HEK293 (cell line): ENCODE data around the gene C17orf58.

Experiments used
- FEZF1 ChIP-seq: fragments of 450-650 bp; formaldehyde crosslinking; IDR thresholded peaks from 2 replicates; pipeline ENCODE4 v1.5.1; 2016; ENCODE audit warnings: missing biosample characterization, missing genetic modification characterization
- KLF10 ChIP-seq: fragments of 450-650 bp; IDR thresholded peaks from 2 replicates; pipeline ENCODE4 v1.5.1; 2018; ENCODE audit warnings: missing biosample characterization, mild to moderate bottlenecking, missing genetic modification characterization
- KLF17 ChIP-seq: fragments of 450-650 bp; formaldehyde crosslinking; IDR thresholded peaks from 2 replicates; pipeline ENCODE4 v1.5.1; 2016; ENCODE audit warnings: missing biosample characterization, missing genetic modification characterization
- MYNN ChIP-seq: fragments of 450-650 bp; formaldehyde crosslinking; IDR thresholded peaks from 2 replicates; pipeline ENCODE4 v1.5.1; 2016; ENCODE audit warnings: missing biosample characterization, missing genetic modification characterization, borderline replicate concordance
- PRDM1 ChIP-seq: fragments of 450-650 bp; formaldehyde crosslinking; IDR thresholded peaks from 2 replicates; pipeline ENCODE4; 2016; ENCODE audit warnings: missing biosample characterization, missing genetic modification characterization
- REST ChIP-seq: fragments of 450-650 bp; formaldehyde crosslinking; IDR thresholded peaks from 2 replicates; pipeline ENCODE4 v1.5.1; 2016; ENCODE audit warnings: missing biosample characterization, missing genetic modification characterization
- SALL2 ChIP-seq: fragments of 450-650 bp; formaldehyde crosslinking; IDR thresholded peaks from 2 replicates; pipeline ENCODE4 v1.5.0; 2017; ENCODE audit warnings: missing biosample characterization, mild to moderate bottlenecking, missing genetic modification characterization, borderline replicate concordance
- SCRT1 ChIP-seq: fragments of 450-650 bp; formaldehyde crosslinking; IDR thresholded peaks from 2 replicates; pipeline ENCODE4 v1.5.1; 2016; ENCODE audit warnings: missing biosample characterization, missing genetic modification characterization, borderline replicate concordance
- SP7 ChIP-seq: fragments of 450-650 bp; formaldehyde crosslinking; IDR thresholded peaks from 2 replicates; pipeline ENCODE4 v1.5.1; 2016; ENCODE audit warnings: missing biosample characterization, missing genetic modification characterization
- TCF7L2 ChIP-seq: IDR thresholded peaks from 2 replicates; pipeline ENCODE4 v1.6.1; 2011; ENCODE audit warnings: low read depth, mild to moderate bottlenecking, inconsistent platforms, low read length, moderate library complexity, borderline replicate concordance
- ZBTB48 ChIP-seq: fragments of 450-650 bp; formaldehyde crosslinking; IDR thresholded peaks from 2 replicates; pipeline ENCODE4 v1.5.1; 2016; ENCODE audit warnings: missing biosample characterization, missing genetic modification characterization
- ZFHX2 ChIP-seq: fragments of 450-650 bp; formaldehyde crosslinking; conservative IDR thresholded peaks from 2 replicates; pipeline ENCODE4 v1.5.1; 2016; ENCODE audit warnings: missing biosample characterization, missing genetic modification characterization
- ZFP3 ChIP-seq: fragments of 450-650 bp; formaldehyde crosslinking; IDR thresholded peaks from 2 replicates; pipeline ENCODE4 v1.5.1; 2016; ENCODE audit warnings: low read depth, missing biosample characterization, missing genetic modification characterization
- ZFP37 ChIP-seq: fragments of 450-650 bp; formaldehyde crosslinking; IDR thresholded peaks from 2 replicates; pipeline ENCODE4 v1.5.1; 2016; ENCODE audit warnings: missing biosample characterization, missing genetic modification characterization
- ZFP41 ChIP-seq: fragments of 450-650 bp; formaldehyde crosslinking; IDR thresholded peaks from 2 replicates; pipeline ENCODE4 v1.5.1; 2016; ENCODE audit warnings: missing biosample characterization, missing genetic modification characterization, borderline replicate concordance
- ZNF112 ChIP-seq: fragments of 450-650 bp; formaldehyde crosslinking; IDR thresholded peaks from 2 replicates; pipeline ENCODE4 v1.5.0; 2017; ENCODE audit warnings: missing biosample characterization, missing genetic modification characterization
- ZNF2 ChIP-seq: fragments of 450-650 bp; formaldehyde crosslinking; IDR thresholded peaks from 2 replicates; pipeline ENCODE4 v1.5.1; 2016; ENCODE audit warnings: missing biosample characterization, missing genetic modification characterization
- ZNF274 ChIP-seq, 2 experiments: fragments of 200-500 bp in 1 of 2; fragments of 450-650 bp in 1 of 2; sonication (Bioruptor generic) in 1 of 2; formaldehyde crosslinking in 1 of 2; IDR thresholded peaks; 2 replicates each; pipeline versions ENCODE4 v1.5.1 to v1.6.1; 2014 to 2016; ENCODE audit warnings: borderline replicate concordance in 1 of 2, inconsistent platforms in 1 of 2, low read length in 1 of 2, missing biosample characterization in 1 of 2, missing genetic modification characterization in 1 of 2
- ZNF324 ChIP-seq: fragments of 450-650 bp; formaldehyde crosslinking; IDR thresholded peaks from 2 replicates; pipeline ENCODE4 v1.5.1; 2016; ENCODE audit warnings: missing biosample characterization, missing genetic modification characterization
- ZNF341 ChIP-seq: fragments of 450-650 bp; formaldehyde crosslinking; IDR thresholded peaks from 2 replicates; pipeline ENCODE4; 2016; ENCODE audit warnings: low read depth, missing biosample characterization, missing genetic modification characterization
- ZNF354C ChIP-seq: fragments of 450-650 bp; formaldehyde crosslinking; IDR thresholded peaks from 2 replicates; pipeline ENCODE4 v1.5.1; 2016; ENCODE audit warnings: missing biosample characterization, missing genetic modification characterization, low read depth, borderline replicate concordance
- ZNF391 ChIP-seq: fragments of 450-650 bp; formaldehyde crosslinking; IDR thresholded peaks from 2 replicates; pipeline ENCODE4 v1.5.1; 2016; ENCODE audit warnings: low read depth, missing biosample characterization, missing genetic modification characterization, borderline replicate concordance
- ZNF473 ChIP-seq: fragments of 450-650 bp; formaldehyde crosslinking; IDR thresholded peaks from 2 replicates; pipeline ENCODE4 v1.5.1; 2017; ENCODE audit warnings: missing biosample characterization, missing genetic modification characterization
- ZNF510 ChIP-seq: fragments of 450-650 bp; formaldehyde crosslinking; IDR thresholded peaks from 2 replicates; pipeline ENCODE4 v1.5.1; 2018; ENCODE audit warnings: mild to moderate bottlenecking, missing genetic modification characterization, missing biosample characterization; ENCODE audit not compliant: insufficient replicate concordance
- ZNF530 ChIP-seq: fragments of 450-650 bp; formaldehyde crosslinking; IDR thresholded peaks from 2 replicates; pipeline ENCODE4 v1.5.1; 2016; ENCODE audit warnings: low read depth, missing biosample characterization, missing genetic modification characterization
- ZNF544 ChIP-seq: fragments of 450-650 bp; formaldehyde crosslinking; IDR thresholded peaks from 2 replicates; pipeline ENCODE4 v1.5.0; 2017; ENCODE audit warnings: missing biosample characterization, missing genetic modification characterization
- ZNF585B ChIP-seq: fragments of 450-650 bp; formaldehyde crosslinking; IDR thresholded peaks from 2 replicates; pipeline ENCODE4 v1.5.1; 2016; ENCODE audit warnings: missing biosample characterization, missing genetic modification characterization
- ZNF610 ChIP-seq: fragments of 450-650 bp; formaldehyde crosslinking; IDR thresholded peaks from 2 replicates; pipeline ENCODE4 v1.5.1; 2016; ENCODE audit warnings: missing biosample characterization, missing genetic modification characterization, borderline replicate concordance
- ZNF621 ChIP-seq: fragments of 450-650 bp; formaldehyde crosslinking; IDR thresholded peaks from 2 replicates; pipeline ENCODE4 v1.5.1; 2017; ENCODE audit warnings: missing biosample characterization, missing genetic modification characterization
- ZNF624 ChIP-seq: fragments of 450-650 bp; formaldehyde crosslinking; IDR thresholded peaks from 2 replicates; pipeline ENCODE4 v1.5.1; 2017; ENCODE audit warnings: missing biosample characterization, missing genetic modification characterization
- ZNF707 ChIP-seq: fragments of 450-650 bp; formaldehyde crosslinking; IDR thresholded peaks from 2 replicates; pipeline ENCODE4 v1.5.1; 2016; ENCODE audit warnings: missing biosample characterization, missing genetic modification characterization
- ZNF76 ChIP-seq: fragments of 450-650 bp; formaldehyde crosslinking; IDR thresholded peaks from 2 replicates; pipeline ENCODE4; 2016; ENCODE audit warnings: low read depth, missing biosample characterization, missing genetic modification characterization, borderline replicate concordance
- ZSCAN18 ChIP-seq: fragments of 450-650 bp; formaldehyde crosslinking; IDR thresholded peaks from 2 replicates; pipeline ENCODE4 v1.5.1; 2016; ENCODE audit warnings: missing biosample characterization, missing genetic modification characterization
- ZXDB ChIP-seq: fragments of 450-650 bp; formaldehyde crosslinking; IDR thresholded peaks from 2 replicates; pipeline ENCODE4 v1.5.1; 2016; ENCODE audit warnings: missing biosample characterization, missing genetic modification characterization
- TF ChIP-seq, protein P1 (sequence below): fragments of 450-650 bp; formaldehyde crosslinking; IDR thresholded peaks from 2 replicates; pipeline ENCODE4 v1.5.1; 2016; ENCODE audit warnings: missing biosample characterization, missing genetic modification characterization

Gene C17orf58

DNA sequence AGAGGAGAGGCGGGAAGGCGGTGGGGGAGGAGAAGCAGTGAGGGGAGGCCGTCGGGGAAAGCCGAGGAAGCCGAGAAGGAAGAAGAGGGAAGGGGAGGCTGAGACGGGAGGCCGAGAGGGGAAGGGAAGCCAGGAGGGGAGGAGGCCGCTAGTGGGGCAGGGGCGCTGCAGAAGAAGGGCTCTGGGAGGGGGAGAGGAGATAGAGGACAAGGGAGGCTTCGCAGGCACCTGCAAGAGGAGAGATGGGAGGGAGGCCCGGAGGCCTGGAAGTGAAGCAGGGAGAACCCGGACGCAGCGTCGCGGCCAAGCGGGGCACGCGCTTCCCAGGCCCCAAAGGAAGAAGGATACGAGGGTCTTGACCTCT, 2.3 kb downstream of the C17orf58 start (continued):
- TF ChIP-seq ZFP3 (tag by site-specific recombination) (no peak), ZNF707 (no peak), ZNF610 (tag by site-specific recombination) (peak; percentile 68; the same call in 1 of the 2 replicates), SALL2 (tag by site-specific recombination) (no peak), ZFP41 (tag by site-specific recombination) (no peak), ZNF2 (tag by site-specific recombination) (peak; percentile 94), ZSCAN18 (tag by site-specific recombination) (no peak), ZFHX2 (tag by site-specific recombination) (peak; percentile 44), KLF10 (tag by site-specific recombination) (no peak), ZNF274 (IDR thresholded peaks at IDR 0.05; ENCODE audit: low read length) (no peak), ZNF274 (tag by site-specific recombination; IDR thresholded peaks at IDR 0.05; ENCODE audit: borderline replicate concordance) (no peak), ZXDB (tag by site-specific recombination) (peak; percentile 97), TCF7L2 (no peak), ZNF391 (tag by site-specific recombination) (peak; percentile 89; the same call in 1 of the 2 replicates), ZNF510 (tag by site-specific recombination) (no peak), ZNF585B (tag by site-specific recombination) (no peak), ZNF544 (tag by site-specific recombination) (no peak), ZNF341 (tag by site-specific recombination) (peak; percentile 32; the same call in 1 of the 2 replicates), ZNF324 (peak; percentile 93; the same call in 1 of the 2 replicates), ZBTB48 (peak; percentile 89), MYNN (peak; percentile 63; the same call in 1 of the 2 replicates), ZNF354C (tag by site-specific recombination) (no peak), ZNF76 (tag by site-specific recombination) (peak; percentile 86), KLF17 (tag by site-specific recombination) (peak; percentile 96), FEZF1 (tag by site-specific recombination) (no peak), SP7 (tag by site-specific recombination) (peak; percentile 88), ZNF112 (tag by site-specific recombination) (no peak), ZNF624 (tag by site-specific recombination) (0 out of 2 replicates have a peak, but pooled peaks have one; percentile 62), SCRT1 (tag by site-specific recombination) (no peak), ZNF530 (no peak), PRDM1 (tag by site-specific recombination) (peak; percentile 87), REST (peak; percentile 57; the same call in 1 of the 2 replicates), ZFP37 (tag by site-specific recombination) (peak; percentile 83), ZNF473 (tag by site-specific recombination) (no peak), ZNF621 (tag by site-specific recombination) (no peak)
- TF ChIP-seq, protein P1, sequence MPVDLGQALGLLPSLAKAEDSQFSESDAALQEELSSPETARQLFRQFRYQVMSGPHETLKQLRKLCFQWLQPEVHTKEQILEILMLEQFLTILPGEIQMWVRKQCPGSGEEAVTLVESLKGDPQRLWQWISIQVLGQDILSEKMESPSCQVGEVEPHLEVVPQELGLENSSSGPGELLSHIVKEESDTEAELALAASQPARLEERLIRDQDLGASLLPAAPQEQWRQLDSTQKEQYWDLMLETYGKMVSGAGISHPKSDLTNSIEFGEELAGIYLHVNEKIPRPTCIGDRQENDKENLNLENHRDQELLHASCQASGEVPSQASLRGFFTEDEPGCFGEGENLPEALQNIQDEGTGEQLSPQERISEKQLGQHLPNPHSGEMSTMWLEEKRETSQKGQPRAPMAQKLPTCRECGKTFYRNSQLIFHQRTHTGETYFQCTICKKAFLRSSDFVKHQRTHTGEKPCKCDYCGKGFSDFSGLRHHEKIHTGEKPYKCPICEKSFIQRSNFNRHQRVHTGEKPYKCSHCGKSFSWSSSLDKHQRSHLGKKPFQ (tag by site-specific recombination): no peak
